ENCODE data around the gene ATP5F1E. TPM values are rescaled to one million over a fixed set of nuclear protein-coding genes. Genes with fewer than 3 reads are reported as not detected.

The ATP5F1E gene
- total and polyA plus RNA-seq, 4 donors: 11.7 to 148 (median 27.7) TPM

DNA sequence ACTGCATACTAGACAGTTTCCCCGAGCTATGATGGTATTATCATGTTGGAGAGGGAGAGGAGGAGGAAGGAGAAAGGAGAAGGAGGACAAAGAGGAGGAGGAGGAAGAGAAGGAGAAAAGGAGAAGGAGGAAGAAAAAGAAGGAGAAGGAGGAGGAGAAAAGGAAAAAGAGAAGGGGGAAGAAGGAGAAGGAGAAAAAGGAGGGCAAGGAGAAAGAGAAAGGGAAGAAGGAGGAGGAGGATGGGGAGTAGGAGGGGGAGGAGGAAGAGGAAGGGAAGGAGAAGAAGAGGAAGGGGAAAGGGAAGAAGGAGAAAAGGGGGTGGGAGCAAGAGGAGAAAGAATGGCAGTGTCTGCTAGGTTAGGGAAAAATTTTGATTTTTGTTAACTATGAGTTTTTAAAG is 45.6 kb upstream of the ATP5F1E start:
- Histone ChIP-seq H3K27ac (ENCODE audit: low read depth in 1 of 2, low read length in 2 of 2) (no peak overlapping the region), H3K9ac (ENCODE audit: low read depth in 1 of 2, low read length in 2 of 2) (no peak overlapping the region), H3K36me3 (ENCODE audit: control insufficient read depth in 4 of 4, insufficient read depth in 3 of 4, low read depth in 1 of 4, low read length in 3 of 4) (no peaks in the 10 kb centered on the region), H3K4me1 (ENCODE audit: control insufficient read depth in 4 of 4, insufficient read depth in 4 of 4, low read length in 3 of 4) (no peaks in the 10 kb centered on the region), H3K9me3 (ENCODE audit: control insufficient read depth in 4 of 4, low read length in 3 of 4) (no peaks in the 10 kb centered on the region), H3K27me3 (ENCODE audit: control insufficient read depth in 4 of 4, insufficient read depth in 4 of 4, low read length in 3 of 4) (peaks cover 0 to 6% (median 2%) of the 10 kb centered on the region in 4 donors), H3K4me3 (ENCODE audit: low read depth in 1 of 3, low read length in 3 of 3) (no peak overlapping the region)
- no peak for DNase-seq (ENCODE audit: low spot score)
- 49% methylated on average over 1 of the region's 1 CpG for WGBS
- no peak for TF ChIP-seq JUND (IDR thresholded peaks at IDR 0.05)

DNA sequence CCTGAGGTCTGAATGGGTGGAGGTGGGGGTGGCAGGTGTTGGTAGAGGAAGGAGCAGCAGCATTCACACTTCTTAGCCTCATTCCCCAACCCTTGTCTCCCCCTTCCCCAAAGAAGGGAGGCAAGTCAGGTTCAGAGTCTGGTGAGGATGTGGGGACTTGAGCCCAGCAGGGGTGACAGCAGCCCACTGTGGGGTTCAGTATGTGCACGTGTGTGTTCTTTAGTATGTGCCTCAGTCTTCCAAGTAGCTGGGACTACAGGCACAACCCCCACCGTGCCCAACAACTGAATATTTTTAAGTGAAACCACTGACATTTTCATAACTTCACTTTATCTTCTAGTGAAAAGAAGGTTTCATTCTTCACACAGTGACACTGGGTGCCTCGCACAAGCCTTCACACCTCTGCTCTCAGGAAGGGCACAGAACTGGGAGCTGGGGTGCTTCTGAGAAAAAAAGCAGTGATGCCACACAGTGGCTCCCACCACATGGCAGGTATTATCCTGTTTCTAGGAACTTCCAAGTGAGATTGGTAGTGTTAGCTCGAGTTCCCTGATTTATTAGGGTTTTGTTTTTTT is 43.9 kb upstream of the ATP5F1E start:
- no peaks in the 10 kb centered on the region for H3K9me3 ChIP-seq (ENCODE audit: control insufficient read depth in 4 of 4, low read length in 3 of 4)
- no peak overlapping the region for H3K27ac ChIP-seq (ENCODE audit: low read depth in 1 of 2, low read length in 2 of 2)
- H3K9ac ChIP-seq (ENCODE audit: low read depth in 1 of 2, low read length in 2 of 2): no peak overlapping the region
- no peaks in the 10 kb centered on the region for H3K36me3 ChIP-seq (ENCODE audit: control insufficient read depth in 4 of 4, insufficient read depth in 3 of 4, low read depth in 1 of 4, low read length in 3 of 4)
- 68% methylated on average over 4 of the region's 4 CpGs for WGBS
- TF ChIP-seq HNF4G (IDR thresholded peaks at IDR 0.05) (no peak), SP1 (IDR thresholded peaks at IDR 0.05) (no peak), FOXA1 (IDR thresholded peaks at IDR 0.05) (no peak), TAF1 (conservative IDR thresholded peaks at IDR 0.05) (no peak), HNF4A (conservative IDR thresholded peaks at IDR 0.05) (no peak), NR2F2 (IDR thresholded peaks at IDR 0.05) (no peak), MAX (IDR thresholded peaks at IDR 0.05) (no peak)
- TF ChIP-seq, protein P1, sequence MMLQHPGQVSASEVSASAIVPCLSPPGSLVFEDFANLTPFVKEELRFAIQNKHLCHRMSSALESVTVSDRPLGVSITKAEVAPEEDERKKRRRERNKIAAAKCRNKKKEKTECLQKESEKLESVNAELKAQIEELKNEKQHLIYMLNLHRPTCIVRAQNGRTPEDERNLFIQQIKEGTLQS (IDR thresholded peaks at IDR 0.05): no peak
- DNase-seq (ENCODE audit: low spot score): no peak
- H3K4me1 ChIP-seq (ENCODE audit: control insufficient read depth in 4 of 4, insufficient read depth in 4 of 4, low read length in 3 of 4): no peaks in the 10 kb centered on the region
- H3K27me3 ChIP-seq (ENCODE audit: control insufficient read depth in 4 of 4, insufficient read depth in 4 of 4, low read length in 3 of 4): peaks cover 0 to 6% (median 2%) of the 10 kb centered on the region in 4 donors
- no peak overlapping the region for H3K4me3 ChIP-seq (ENCODE audit: low read depth in 1 of 3, low read length in 3 of 3)

GRCh38 chr20:59074456-59074855 is 42.3 kb upstream of the ATP5F1E start:
- H3K9me3 ChIP-seq (ENCODE audit: control insufficient read depth in 4 of 4, low read length in 3 of 4): no peaks in the 10 kb centered on the region
- DNase-seq (ENCODE audit: low spot score): no peak
- no peak overlapping the region for H3K4me3 ChIP-seq (ENCODE audit: low read depth in 1 of 3, low read length in 3 of 3)
- no peaks in the 10 kb centered on the region for H3K36me3 ChIP-seq (ENCODE audit: control insufficient read depth in 4 of 4, insufficient read depth in 3 of 4, low read depth in 1 of 4, low read length in 3 of 4)
- no peak overlapping the region for H3K9ac ChIP-seq (ENCODE audit: low read depth in 1 of 2, low read length in 2 of 2)
- TF ChIP-seq FOXA1 (IDR thresholded peaks at IDR 0.05) (no peak), YY1 (IDR thresholded peaks at IDR 0.05) (no peak), HNF4G (IDR thresholded peaks at IDR 0.05) (no peak), JUND (IDR thresholded peaks at IDR 0.05) (no peak), TAF1 (conservative IDR thresholded peaks at IDR 0.05) (no peak), RAD21 (IDR thresholded peaks at IDR 0.05) (no peak), EGR1 (IDR thresholded peaks at IDR 0.05; ENCODE audit: low read depth in 2 of 2) (no peak), SP1 (IDR thresholded peaks at IDR 0.05) (no peak), MAX (IDR thresholded peaks at IDR 0.05) (no peak), GABPA (IDR thresholded peaks at IDR 0.05 in 1 of 2, conservative IDR thresholded peaks at IDR 0.05 in 1 of 2) (no peak), REST (IDR thresholded peaks at IDR 0.05) (no peak), FOXA2 (IDR thresholded peaks at IDR 0.05) (no peak), RXRA (IDR thresholded peaks at IDR 0.05) (no peak), ZBTB33 (IDR thresholded peaks at IDR 0.05) (no peak), HNF4A (conservative IDR thresholded peaks at IDR 0.05) (no peak)
- TF ChIP-seq, protein P2, sequence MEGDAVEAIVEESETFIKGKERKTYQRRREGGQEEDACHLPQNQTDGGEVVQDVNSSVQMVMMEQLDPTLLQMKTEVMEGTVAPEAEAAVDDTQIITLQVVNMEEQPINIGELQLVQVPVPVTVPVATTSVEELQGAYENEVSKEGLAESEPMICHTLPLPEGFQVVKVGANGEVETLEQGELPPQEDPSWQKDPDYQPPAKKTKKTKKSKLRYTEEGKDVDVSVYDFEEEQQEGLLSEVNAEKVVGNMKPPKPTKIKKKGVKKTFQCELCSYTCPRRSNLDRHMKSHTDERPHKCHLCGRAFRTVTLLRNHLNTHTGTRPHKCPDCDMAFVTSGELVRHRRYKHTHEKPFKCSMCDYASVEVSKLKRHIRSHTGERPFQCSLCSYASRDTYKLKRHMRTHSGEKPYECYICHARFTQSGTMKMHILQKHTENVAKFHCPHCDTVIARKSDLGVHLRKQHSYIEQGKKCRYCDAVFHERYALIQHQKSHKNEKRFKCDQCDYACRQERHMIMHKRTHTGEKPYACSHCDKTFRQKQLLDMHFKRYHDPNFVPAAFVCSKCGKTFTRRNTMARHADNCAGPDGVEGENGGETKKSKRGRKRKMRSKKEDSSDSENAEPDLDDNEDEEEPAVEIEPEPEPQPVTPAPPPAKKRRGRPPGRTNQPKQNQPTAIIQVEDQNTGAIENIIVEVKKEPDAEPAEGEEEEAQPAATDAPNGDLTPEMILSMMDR (IDR thresholded peaks at IDR 0.05; ENCODE audit: low read depth, low read length, missing input control): no peak
- TF ChIP-seq, protein P1 (IDR thresholded peaks at IDR 0.05): no peak
- WGBS: 39% methylated on average over 3 of the region's 3 CpGs
- H3K27ac ChIP-seq (ENCODE audit: low read depth in 1 of 2, low read length in 2 of 2): no peak overlapping the region
- H3K27me3 ChIP-seq (ENCODE audit: control insufficient read depth in 4 of 4, insufficient read depth in 4 of 4, low read length in 3 of 4): peaks cover 0 to 7% (median 3%) of the 10 kb centered on the region in 4 donors
- H3K4me1 ChIP-seq (ENCODE audit: control insufficient read depth in 4 of 4, insufficient read depth in 4 of 4, low read length in 3 of 4): no peaks in the 10 kb centered on the region

All from liver (tissue), 9 donors.